MCF 10A (cell line): Measurements from ENCODE around the gene NDUFB1. TPM values are rescaled to one million over a fixed set of nuclear protein-coding genes. Genes with fewer than 3 reads are reported as not detected.

Experiments used
- BruUV-seq: library from RNA; stranded (reverse); fragments of 400-500 nt; replicated peaks from 2 replicates; lab custom pipeline; 2021; lab: Mats Ljungman, UMichigan
- CTCF ChIA-PET: fragments of 300-600 bp; sonication (Branson Sonifier 250); formaldehyde crosslinking; extraction: SDS; loops from one replicate; lab custom pipeline; 2021; ENCODE audit warnings: antibody characterized with exemption, inconsistent platforms; lab: Yijun Ruan, JAX
- POLR2A ChIA-PET: fragments of 300-600, 350-650 bp; sonication (Branson Sonifier 250); formaldehyde crosslinking; extraction: SDS; loops from one replicate; lab custom pipeline; 2020; ENCODE audit warnings: antibody characterized with exemption, inconsistent platforms; lab: Yijun Ruan, JAX
- DNase-seq: peaks from one replicate; pipeline ENCODE4 v3.0.0-alpha.2; 2018; ENCODE audit not compliant: unreplicated experiment
- H3K27ac Mint-ChIP-seq: one replicate; pipeline ENCODE4 v1.8.0; 2022; ENCODE audit warnings: mild to moderate bottlenecking, low read depth, mixed read lengths; ENCODE audit not compliant: unreplicated experiment
- H3K27me3 Mint-ChIP-seq: one replicate; pipeline ENCODE4 v1.8.0; 2022; ENCODE audit warnings: mixed read lengths; ENCODE audit not compliant: insufficient read depth, unreplicated experiment
- H3K36me3 Mint-ChIP-seq: one replicate; pipeline ENCODE4 v1.8.0; 2022; ENCODE audit warnings: mild to moderate bottlenecking, moderate library complexity, mixed read lengths; ENCODE audit not compliant: insufficient read depth, unreplicated experiment
- H3K4me1 Mint-ChIP-seq: one replicate; pipeline ENCODE4 v1.8.0; 2022; ENCODE audit warnings: mixed read lengths; ENCODE audit not compliant: insufficient read depth, unreplicated experiment
- H3K4me3 Mint-ChIP-seq: one replicate; pipeline ENCODE4 v1.8.0; 2022; ENCODE audit warnings: mild to moderate bottlenecking, moderate library complexity, mixed read lengths; ENCODE audit not compliant: unreplicated experiment
- H3K9me3 Mint-ChIP-seq: one replicate; pipeline ENCODE4 v1.8.0; 2022; ENCODE audit warnings: mixed read lengths; ENCODE audit not compliant: unreplicated experiment
- intact Hi-C: fragments of 100-400 bp; cut with micrococcal nuclease; formaldehyde crosslinking; loops from 2 replicates; pipeline ENCODE4 v1.14.1; 2022
- total RNA-seq: library from RNA; stranded (reverse); gene quantifications from 2 replicates; pipeline ENCODE4 v1.2.3, GENCODE V29; 2022
- TF ChIP-seq, protein P1 (sequence below): fragments of 200-600 bp; IDR thresholded peaks from one replicate; pipeline ENCODE4 v1.8.0; 2022; ENCODE audit warnings: antibody characterized with exemption, mild to moderate bottlenecking; ENCODE audit not compliant: unreplicated experiment

Gene NDUFB1
- total RNA-seq, 1 experiment from 2014 or later = 134 TPM

DNA sequence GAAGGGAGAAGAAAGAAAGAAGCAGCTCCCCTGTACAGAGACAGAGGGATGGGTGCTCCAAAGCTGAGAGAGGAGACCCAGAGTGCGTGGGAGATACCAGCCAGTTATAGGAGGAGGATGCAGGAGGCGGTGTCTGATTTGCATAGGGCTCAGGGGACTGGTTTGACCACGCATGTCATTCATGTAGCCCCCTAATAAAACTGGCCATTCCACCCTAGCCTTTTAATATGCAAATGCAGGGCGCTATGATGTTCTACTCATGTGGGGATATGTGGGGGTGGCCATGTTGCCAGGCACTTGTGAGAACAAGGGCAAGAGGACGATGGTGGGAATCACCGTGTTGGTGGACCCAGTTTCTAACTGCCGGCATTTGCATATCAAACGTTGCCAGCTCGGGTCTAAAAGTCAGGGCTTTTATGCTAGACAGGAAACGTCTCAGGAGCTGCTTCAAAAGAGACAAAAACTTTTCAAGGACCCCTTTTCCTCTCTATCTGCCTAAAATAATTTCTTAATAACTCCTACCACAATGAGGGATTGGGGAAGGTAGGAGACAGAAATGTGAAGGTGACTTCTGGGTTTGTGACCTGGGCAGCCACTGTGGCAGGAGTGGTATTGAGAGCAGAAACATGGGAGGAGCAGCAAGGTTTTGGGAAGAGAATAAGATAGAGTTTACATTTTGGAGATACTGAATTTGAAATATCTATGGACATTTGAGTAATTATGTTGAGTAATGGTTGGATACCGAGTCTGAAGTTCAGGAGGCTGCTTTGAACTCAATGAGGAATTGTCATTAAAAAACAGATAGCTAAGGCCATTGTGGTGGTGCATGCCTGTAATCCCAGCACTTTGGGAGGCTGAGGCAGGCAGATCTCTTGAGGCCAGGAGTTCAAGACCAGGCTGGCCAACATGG is 12.9 kb downstream of the NDUFB1 start:
- no peaks in the 10 kb centered on the region for H3K9me3 Mint-ChIP-seq

DNA sequence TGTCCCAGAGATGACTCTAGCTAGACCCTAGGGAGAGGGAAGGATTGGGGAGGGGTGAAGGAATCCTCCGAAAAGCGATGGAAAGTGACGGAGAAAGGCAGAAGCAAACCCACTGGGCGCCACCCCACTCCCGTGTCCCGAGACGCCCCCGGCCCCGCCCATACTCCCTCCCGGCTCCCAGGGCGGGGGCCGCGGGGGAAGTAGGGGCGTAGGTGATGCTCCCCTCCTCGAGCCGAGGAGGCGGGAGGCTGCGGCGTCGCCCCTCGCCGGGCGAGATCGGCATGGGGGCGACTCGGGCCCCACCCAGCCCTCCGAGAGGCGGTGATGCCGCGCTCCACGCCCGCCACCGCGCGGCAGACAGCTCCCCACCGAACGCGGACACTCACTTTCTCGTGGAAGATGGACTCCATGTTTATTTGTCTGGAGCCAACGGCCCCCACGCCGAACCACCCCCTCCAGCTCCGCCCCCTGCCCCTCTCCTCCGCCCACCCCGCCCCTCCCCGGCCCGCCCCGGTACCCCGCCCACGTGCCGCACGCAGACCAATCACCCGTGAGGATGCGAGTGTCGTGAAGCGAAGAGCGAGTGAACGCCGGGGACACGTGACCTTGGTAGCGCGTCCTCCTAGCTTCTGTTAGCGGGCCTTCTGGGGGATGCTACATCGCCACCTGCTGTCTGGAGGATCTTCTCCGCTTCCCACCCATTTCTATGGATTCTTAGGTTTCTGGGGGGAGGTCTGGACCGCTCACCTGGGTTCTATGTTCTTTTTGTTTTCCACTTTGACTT is 15.2 kb downstream of the NDUFB1 start, which contains the start of gene ATXN3:
Gene ATXN3 (minus strand): TSS at position 440 of the 784 bp plus-strand sequence. CDS start 30 bp downstream, at position 410.
- no peaks in the 10 kb centered on the region for H3K9me3 Mint-ChIP-seq
- DNase-seq = peak; percentile 98

More for the DNA sequence above, 12.9 kb downstream of the NDUFB1 start:
- BruUV-seq = no TSS peak
- no peaks in the 10 kb centered on the region for H3K27me3 Mint-ChIP-seq
- TF ChIP-seq, protein P1, sequence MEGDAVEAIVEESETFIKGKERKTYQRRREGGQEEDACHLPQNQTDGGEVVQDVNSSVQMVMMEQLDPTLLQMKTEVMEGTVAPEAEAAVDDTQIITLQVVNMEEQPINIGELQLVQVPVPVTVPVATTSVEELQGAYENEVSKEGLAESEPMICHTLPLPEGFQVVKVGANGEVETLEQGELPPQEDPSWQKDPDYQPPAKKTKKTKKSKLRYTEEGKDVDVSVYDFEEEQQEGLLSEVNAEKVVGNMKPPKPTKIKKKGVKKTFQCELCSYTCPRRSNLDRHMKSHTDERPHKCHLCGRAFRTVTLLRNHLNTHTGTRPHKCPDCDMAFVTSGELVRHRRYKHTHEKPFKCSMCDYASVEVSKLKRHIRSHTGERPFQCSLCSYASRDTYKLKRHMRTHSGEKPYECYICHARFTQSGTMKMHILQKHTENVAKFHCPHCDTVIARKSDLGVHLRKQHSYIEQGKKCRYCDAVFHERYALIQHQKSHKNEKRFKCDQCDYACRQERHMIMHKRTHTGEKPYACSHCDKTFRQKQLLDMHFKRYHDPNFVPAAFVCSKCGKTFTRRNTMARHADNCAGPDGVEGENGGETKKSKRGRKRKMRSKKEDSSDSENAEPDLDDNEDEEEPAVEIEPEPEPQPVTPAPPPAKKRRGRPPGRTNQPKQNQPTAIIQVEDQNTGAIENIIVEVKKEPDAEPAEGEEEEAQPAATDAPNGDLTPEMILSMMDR = no peak
- H3K36me3 Mint-ChIP-seq = no peaks in the 10 kb centered on the region
- no peak overlapping the region for H3K4me3 Mint-ChIP-seq
- POLR2A ChIA-PET = interaction anchor here (6.7 kb wide), 1 partner anchor 11 kb away, joined by 176 read pairs; the partner anchor contains the start of genes CPSF2 and NDUFB1
- DNase-seq = no peak
- peak overlapping the region; percentile 40 for H3K27ac Mint-ChIP-seq
- intact Hi-C loops = no loop called here
- H3K4me1 Mint-ChIP-seq = peaks cover 12% of the 10 kb centered on the region
- CTCF ChIA-PET = interaction anchor here (1.0 to 3.9 kb wide), 3 partner anchors 9 to 39 kb away, joined by 5 to 55 read pairs (median 6); partner anchors contain the start of genes CPSF2 and NDUFB1

DNA sequence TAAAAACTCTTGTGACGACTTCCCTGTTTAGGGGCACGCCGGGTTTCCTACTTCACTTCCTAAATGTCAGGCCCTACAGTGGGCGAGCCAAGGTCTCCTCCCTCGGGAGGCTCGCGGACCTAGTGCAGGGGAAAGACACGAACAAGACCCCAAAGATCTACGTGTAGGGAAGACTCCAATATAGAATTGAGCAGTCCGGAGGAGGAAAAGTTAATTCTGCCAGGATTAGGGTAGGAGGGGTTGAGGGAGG is 15.7 kb downstream of the NDUFB1 start:
- Mint-ChIP-seq H3K9me3 (no peaks in the 10 kb centered on the region), H3K36me3 (peaks cover 7% of the 10 kb centered on the region), H3K4me3 (peak overlapping the region; percentile 97), H3K4me1 (peaks cover 24% of the 10 kb centered on the region), H3K27me3 (no peaks in the 10 kb centered on the region), H3K27ac (peak overlapping the region; percentile 93)
- TF ChIP-seq, protein P1 = no peak
- ChIA-PET CTCF (interaction anchor here (3.9 kb wide), 1 partner anchor 12 kb away, joined by 55 read pairs; no protein-coding TSS in a partner anchor), POLR2A (interaction anchor here (0.6 to 6.7 kb wide), 11 partner anchors 8 to 689 kb away, joined by 3 to 176 read pairs (median 3); partner anchors contain the start of genes CPSF2, LGMN, NDUFB1 and TRIP11)
- intact Hi-C loops = loop anchor here (2.0 kb wide), 1 partner anchor 65 kb away; the partner anchor contains the start of gene TRIP11
- peak; percentile 51 for DNase-seq
- BruUV-seq = no TSS peak

More for the DNA sequence above, 15.2 kb downstream of the NDUFB1 start, which contains the start of gene ATXN3:
- ChIA-PET CTCF (interaction anchor here (0.6 to 3.9 kb wide), 14 partner anchors 8 to 749 kb away, joined by 3 to 55 read pairs (median 4); partner anchors contain the start of genes CPSF2 and NDUFB1), POLR2A (interaction anchor here (0.6 to 6.7 kb wide), 17 partner anchors 9 to 1006 kb away, joined by 3 to 176 read pairs (median 3); partner anchors contain the start of genes CPSF2, LGMN, NDUFB1 and TRIP11)
- no peaks in the 10 kb centered on the region for H3K27me3 Mint-ChIP-seq
- H3K36me3 Mint-ChIP-seq = peaks cover 7% of the 10 kb centered on the region
- H3K27ac Mint-ChIP-seq = peak within 1 kb of the TSS; percentile 93
- intact Hi-C loops = loop anchor here (2.0 kb wide), 1 partner anchor 66 kb away; the partner anchor contains the start of gene TRIP11
- H3K4me1 Mint-ChIP-seq = peaks cover 24% of the 10 kb centered on the region
- peak within 1 kb of the TSS; percentile 97 for H3K4me3 Mint-ChIP-seq
- BruUV-seq = no TSS peak
- TF ChIP-seq, protein P1 = peak; percentile 52
